Stimulated activated CD4-positive, alpha-beta T cell treated with anti-CD3 and anti-CD28 coated beads, Interleukin-1b, Interleukin-23, amount 100 ng/mL, for 24 hours (primary cell): ENCODE measurements around the gene CCDC24.
A peak's percentile ranks its signal among the peaks of the same experiment; 100 is the strongest.

Experiments used
- DNase-seq, 4 experiments: peaks; one replicate each; pipeline ENCODE4 v3.0.0-alpha.2; 2020; ENCODE audit warnings: low read depth in 4 of 4, low spot score in 1 of 4

Gene CCDC24

GRCh38 chr1:43963006-43963405 is 28.4 kb upstream of the CCDC24 start:
- no peak for DNase-seq

DNA sequence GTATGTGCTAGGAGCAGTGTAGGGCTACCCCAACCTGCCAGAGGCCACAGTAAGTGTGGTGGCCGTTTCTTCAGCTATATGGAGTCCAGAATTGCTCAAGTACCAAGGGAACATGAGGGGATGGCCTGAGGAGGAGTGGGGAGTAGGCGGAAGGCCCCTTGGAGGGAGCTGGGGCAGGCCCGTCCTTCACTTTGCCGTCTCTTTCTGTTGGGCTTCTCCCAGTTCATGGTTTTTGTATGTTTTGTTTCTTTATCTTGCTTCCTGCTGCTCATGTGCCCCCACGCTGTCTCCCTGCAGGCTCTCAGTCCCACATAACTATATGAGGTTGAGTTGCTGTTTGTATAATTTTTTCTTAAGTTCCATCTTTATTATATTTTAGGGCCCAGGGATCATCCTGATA is 27.5 kb upstream of the CCDC24 start:
- DNase-seq: no peak

GRCh38 chr1:43965316-43965715 is 26.1 kb upstream of the CCDC24 start:
- no peak for DNase-seq

DNA sequence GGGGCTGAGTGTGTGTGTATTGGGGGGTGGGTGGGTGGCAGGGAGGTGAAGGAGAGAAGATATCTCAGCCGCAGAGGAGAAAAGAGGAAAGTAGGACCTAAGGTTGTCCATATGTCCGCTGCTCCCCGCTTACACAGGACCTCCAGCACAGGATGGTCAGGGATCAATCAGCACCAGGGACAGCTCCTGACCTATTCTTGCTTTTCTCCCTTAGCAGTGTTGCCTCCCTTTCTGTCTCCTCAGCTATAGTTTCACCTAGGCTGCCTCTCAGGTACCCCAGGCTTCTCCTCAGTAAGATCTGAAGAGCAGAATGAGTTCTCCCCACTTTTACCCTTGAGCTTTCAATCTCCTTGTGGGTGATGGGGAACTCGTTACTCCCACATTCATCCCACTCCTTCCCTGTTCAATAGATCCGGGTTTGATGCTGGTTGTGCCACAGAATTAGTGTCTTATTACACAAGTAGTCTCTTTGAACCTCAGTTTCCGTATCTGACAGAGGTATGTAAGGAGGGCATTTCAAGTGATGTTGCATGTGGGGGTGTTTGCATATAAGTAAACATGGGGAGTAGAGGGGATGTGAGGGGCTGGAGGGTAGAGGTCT is 23.0 kb upstream of the CCDC24 start:
- DNase-seq: no peak

- no peak for DNase-seq
These were observed 22.0 kb upstream of the CCDC24 start for GRCh38 chr1:43969416-43969745.

DNA sequence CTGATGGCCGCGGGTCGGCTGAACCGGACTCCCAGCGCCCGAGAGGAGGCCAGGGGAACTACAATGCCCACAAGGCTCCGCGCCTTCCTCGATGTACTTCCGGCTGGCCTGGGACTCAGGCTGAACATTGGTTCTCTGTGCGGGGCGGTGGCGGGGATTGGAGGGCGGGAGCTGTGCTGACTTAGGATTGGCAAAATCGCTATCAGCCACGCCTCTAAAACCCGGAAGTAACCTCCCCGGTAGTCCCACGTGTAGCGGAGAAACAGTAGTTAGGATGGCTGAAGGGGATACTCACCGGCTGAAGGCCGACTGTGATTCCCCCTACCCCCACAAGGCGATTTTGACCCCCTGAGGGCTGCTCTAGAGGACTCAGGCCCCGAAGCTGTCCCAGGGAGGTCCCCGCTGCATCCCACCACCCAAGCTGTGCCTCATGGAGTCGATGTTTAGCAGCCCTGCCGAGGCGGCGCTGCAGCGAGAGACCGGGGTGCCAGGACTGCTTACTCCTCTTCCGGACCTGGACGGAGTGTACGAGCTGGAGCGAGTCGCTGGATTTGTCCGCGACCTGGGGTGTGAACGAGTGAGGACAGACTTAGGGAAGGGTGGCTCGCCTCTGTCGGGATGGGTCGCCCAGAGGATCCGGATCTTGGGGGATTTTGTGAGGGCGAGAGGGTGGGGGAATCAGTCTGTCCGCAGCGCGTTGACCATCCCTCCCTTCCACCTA is 21.5 kb upstream of the CCDC24 start, which contains the start of gene DPH2:
Gene DPH2 (plus strand): TSS at position 265 of the 721 bp plus-strand sequence. CDS start 166 bp downstream, at position 431.
- peak; percentile 84 to 98 (median 94) for DNase-seq

DNA sequence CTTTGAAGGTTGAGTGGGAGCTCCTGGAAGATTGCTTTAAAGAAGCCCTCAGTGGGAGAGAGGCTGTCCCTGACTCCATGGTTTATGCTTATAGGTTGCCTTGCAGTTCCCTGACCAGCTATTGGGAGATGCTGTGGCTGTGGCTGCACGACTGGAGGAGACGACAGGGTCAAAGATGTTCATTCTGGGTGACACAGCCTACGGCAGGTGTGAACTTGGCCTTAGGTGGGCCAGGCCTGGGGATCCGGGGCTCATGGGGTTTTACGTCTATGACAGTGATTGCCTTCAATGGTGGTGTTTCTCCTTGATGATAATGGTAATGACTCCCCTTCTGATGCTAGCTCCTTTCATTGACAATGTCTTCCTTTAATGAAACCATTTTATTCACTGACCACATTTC is 20.9 kb upstream of the CCDC24 start:
- no peak for DNase-seq

GRCh38 chr1:43970911-43971310 is 20.5 kb upstream of the CCDC24 start:
- DNase-seq: no peak

DNA sequence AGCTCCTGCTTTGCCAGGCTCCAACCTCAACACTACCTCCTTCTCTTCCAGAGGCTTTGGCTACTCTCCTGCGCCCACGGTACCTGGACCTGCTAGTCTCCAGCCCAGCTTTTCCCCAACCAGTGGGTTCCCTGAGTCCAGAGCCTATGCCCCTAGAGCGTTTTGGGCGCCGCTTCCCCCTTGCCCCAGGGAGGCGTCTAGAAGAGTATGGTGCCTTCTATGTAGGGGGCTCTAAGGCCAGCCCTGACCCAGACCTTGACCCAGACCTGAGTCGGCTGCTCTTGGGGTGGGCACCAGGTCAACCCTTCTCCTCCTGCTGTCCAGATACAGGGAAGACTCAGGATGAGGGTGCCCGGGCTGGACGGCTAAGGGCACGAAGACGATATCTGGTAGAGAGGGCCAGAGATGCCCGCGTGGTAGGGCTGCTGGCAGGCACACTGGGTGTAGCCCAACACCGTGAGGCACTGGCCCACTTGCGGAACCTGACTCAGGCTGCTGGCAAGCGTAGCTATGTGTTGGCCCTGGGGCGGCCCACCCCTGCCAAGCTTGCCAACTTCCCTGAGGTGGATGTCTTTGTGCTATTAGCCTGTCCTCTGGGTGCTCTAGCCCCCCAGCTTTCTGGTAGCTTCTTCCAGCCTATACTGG is 19.9 kb upstream of the CCDC24 start:
- DNase-seq: no peak

GRCh38 chr1:43973981-43974442 is 17.4 kb upstream of the CCDC24 start:
- no peak for DNase-seq

DNA sequence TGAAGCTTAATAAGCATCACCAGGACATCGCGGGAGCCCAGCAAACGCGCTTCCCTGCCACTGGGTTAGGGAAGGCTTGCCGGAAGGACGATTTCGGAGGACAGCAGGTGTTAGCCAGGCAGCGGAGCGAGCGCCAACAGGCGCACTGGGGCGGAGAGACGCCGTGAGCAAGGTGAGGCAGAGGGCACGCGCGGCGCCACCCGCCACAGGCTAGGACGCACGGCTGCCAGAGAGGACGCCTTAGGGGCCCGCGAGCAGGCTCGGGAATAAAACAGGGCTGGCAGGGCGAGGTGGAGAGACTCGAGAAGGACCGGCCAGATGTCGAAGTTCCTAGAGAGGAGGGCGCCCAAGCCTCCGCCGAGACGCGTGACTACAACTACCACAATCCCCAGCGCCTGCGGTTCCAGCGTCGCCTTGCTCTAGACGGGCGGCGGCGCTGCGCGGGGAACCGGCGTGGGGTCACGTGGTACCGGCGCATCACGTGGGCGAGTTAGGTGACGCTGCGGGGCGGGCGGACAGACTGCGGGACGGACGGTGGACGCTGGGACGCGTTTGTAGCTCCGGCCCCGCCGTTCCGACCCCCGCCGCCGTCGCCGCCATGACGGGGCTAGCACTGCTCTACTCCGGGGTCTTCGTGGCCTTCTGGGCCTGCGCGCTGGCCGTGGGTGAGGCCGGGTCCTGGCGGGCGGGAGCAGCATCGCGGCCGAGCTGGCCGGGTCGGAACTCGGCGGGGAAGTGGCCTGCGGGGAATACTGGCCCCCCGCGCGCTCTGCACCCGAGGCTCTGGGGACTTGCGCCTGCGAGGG is 16.8 kb upstream of the CCDC24 start, which contains the start of gene ATP6V0B:
Gene ATP6V0B (plus strand): TSS at position 518 of the 806 bp plus-strand sequence. CDS start 81 bp downstream, at position 599.
- DNase-seq: peak; percentile 92 to 96 (median 94)

GRCh38 chr1:43975249-43975961 is 16.0 kb upstream of the CCDC24 start:
- no peak for DNase-seq

DNA sequence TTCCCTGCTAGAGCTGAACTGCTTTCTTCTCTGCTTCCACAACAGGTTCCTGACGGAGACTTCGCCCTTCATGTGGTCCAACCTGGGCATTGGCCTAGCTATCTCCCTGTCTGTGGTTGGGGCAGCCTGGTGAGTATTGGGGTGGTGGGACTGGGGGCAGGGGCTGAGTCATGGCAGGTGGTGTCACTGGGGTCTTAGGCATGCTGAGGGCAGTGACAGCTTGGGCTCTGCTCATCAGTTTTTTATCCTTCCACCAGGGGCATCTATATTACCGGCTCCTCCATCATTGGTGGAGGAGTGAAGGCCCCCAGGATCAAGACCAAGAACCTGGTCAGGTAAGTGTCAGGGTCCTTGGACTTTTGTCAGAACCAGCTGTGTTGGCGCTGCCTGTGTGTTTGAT is 15.4 kb upstream of the CCDC24 start:
- DNase-seq: no peak

- DNase-seq: no peak
These were observed 14.5 kb upstream of the CCDC24 start for GRCh38 chr1:43976890-43977289.

- no peak for DNase-seq
These were observed 13.8 kb upstream of the CCDC24 start for GRCh38 chr1:43977376-43978263.

DNA sequence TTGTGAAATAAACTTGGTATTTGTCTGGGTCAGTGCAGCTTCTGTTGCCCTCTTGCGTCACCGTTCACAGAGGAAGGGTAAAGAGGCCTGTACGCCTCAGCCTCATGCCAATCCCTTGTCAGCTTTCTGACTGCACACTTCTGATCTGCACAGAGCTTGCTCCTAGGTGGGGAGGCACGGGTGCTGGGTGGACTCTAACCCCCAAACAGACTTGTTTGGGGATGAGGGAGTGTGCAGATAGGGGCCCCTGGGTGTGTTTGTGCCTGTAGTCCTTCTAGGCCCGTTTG is 13.2 kb upstream of the CCDC24 start:
- no peak for DNase-seq

GRCh38 chr1:43978551-43979260 is 12.7 kb upstream of the CCDC24 start, which contains the start of gene B4GALT2:
B4GALT2 (plus strand) TSS chr1:43979210; CDS start chr1:43981161, 1,951 bp downstream.
- peak in 1 of 4 experiments; percentile 28 for DNase-seq

GRCh38 chr1:43979261-43979527 is 12.2 kb upstream of the CCDC24 start:
- no peak for DNase-seq

DNA sequence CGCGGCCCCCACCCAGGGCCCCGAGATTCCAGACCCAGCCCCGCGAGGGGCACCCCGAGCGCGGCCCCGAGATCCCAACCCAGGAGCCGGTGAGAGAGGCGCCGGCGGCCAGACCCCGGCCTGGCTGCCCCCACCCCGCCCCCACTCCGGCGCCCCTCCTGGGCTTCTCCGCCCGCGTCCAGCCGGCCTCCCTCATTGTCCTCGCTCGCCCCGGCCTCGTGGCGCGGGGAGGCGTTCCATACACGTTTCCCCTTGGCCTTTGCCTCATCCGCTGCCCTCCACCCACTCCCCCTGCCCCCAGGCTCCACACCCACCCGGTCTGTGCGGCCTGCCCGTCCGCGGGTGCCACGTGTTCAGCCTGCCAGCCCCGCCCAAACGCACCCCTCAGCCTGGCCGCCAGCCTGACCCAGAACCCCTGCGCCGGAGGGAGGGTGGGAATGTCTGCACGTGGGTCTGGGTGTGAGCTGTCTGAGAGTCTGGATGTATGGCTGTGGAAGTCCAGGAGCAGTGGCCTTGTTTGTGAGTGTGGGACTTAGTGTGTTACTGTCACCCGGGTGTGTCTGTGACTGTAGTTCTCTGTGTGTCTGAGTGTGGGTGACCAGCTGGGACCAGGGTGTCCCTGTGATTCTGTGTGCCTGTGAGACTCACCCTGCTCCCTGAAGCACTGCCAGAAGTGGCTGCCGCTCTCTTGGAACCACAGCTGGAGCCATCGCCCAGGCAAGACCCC is 11.7 kb upstream of the CCDC24 start:
- peak in 1 of 4 experiments; percentile 18 for DNase-seq
